Uterus (tissue), 4 donors: Measurements from ENCODE around the gene TMEM132C. TPM values are rescaled to one million over a fixed set of nuclear protein-coding genes. Genes with fewer than 3 reads are reported as not detected.

Experiments used
- DNase-seq, 2 donors: peaks; one replicate each; pipeline ENCODE4 v3.0.0-alpha.2; 2019 to 2020
- H3K27ac ChIP-seq, 2 donors: fragments of 200-600 bp; sonication (generic); 1 replicate in 1 of 2; 2 replicates in 1 of 2; pipeline ENCODE4 v1.5.1; 2016 to 2018
- H3K27me3 ChIP-seq, 2 donors: fragments of 200-600 bp; sonication (generic); one replicate each; pipeline ENCODE4 v1.5.1; 2018 to 2019; ENCODE audit warnings: control low read depth in 1 of 2
- H3K36me3 ChIP-seq, 2 donors: fragments of 200-600 bp; sonication (generic); one replicate each; pipeline ENCODE4 v1.5.1; 2019; ENCODE audit warnings: control low read depth in 1 of 2
- H3K4me1 ChIP-seq, 2 donors: fragments of 200-600 bp; sonication (generic); one replicate each; pipeline ENCODE4 v1.5.1; 2018 to 2019; ENCODE audit warnings: control low read depth in 1 of 2
- H3K4me3 ChIP-seq, 2 donors: fragments of 200-600 bp; sonication (generic); 1 replicate in 1 of 2; 2 replicates in 1 of 2; pipeline ENCODE4 v1.5.1; 2018 to 2019; ENCODE audit warnings: mild to moderate bottlenecking in 1 of 2
- H3K9me3 ChIP-seq, 2 donors: fragments of 200-600 bp; sonication (generic); one replicate each; pipeline ENCODE4 v1.5.1; 2019; ENCODE audit warnings: control low read depth in 1 of 2
- CTCF ChIP-seq, 4 experiments: fragments of 200-600 bp in 2 of 4; fragments of 450-650 bp in 2 of 4; sonication (generic) in 2 of 4; IDR thresholded peaks; one replicate each; pipeline ENCODE4 v1.5.1; 2016 to 2019; ENCODE audit warnings: antibody characterized with exemption in 4 of 4, mild to moderate bottlenecking in 2 of 4, moderate library complexity in 1 of 4
- POLR2A ChIP-seq, 2 donors: fragments of 450-650 bp; IDR thresholded peaks; one replicate each; pipeline ENCODE4 v1.6.1; 2016; ENCODE audit warnings: antibody characterized with exemption in 2 of 2, mild to moderate bottlenecking in 1 of 2, moderate library complexity in 1 of 2
- intact Hi-C: fragments of 100-400 bp; cut with DNase I; formaldehyde crosslinking; loops from one replicate; pipeline ENCODE4 v1.15.1; 2023; ENCODE audit warnings: low total_unique reads
- total RNA-seq, 4 donors: library from RNA; depleted of rRNA in 3 of 4; stranded (reverse); fragments of >200 nt in 3 of 4; gene quantifications; one replicate each; pipeline versions ENCODE4 v1.1.0 to v1.2.4, GENCODE V29; 2014 to 2023
- donor health status: DM: yes; HTN: yes; CAD: no.

The TMEM132C gene
- total RNA-seq, 4 donors from 2014 or later: 0.26 to 48.3 (median 5.0) TPM

GRCh38 chr12:128459067-128459466, 192.1 kb downstream of the TMEM132C start:
- TF ChIP-seq POLR2A (IDR thresholded peaks at IDR 0.05): no peak
- DNase-seq: no peak
- Histone ChIP-seq H3K4me1 (no peaks in the 10 kb centered on the region), H3K27me3 (no peaks in the 10 kb centered on the region), H3K9me3 (no peaks in the 10 kb centered on the region), H3K36me3 (no peaks in the 10 kb centered on the region), H3K4me3 (no peak overlapping the region), H3K27ac (no peak overlapping the region)
- intact Hi-C loops: no loop called here

- Histone ChIP-seq H3K27ac (no peak overlapping the region), H3K4me1 (no peaks in the 10 kb centered on the region), H3K4me3 (no peak overlapping the region), H3K27me3 (no peaks in the 10 kb centered on the region), H3K36me3 (no peaks in the 10 kb centered on the region), H3K9me3 (no peaks in the 10 kb centered on the region)
- TF ChIP-seq POLR2A (IDR thresholded peaks at IDR 0.05) (no peak), CTCF (IDR thresholded peaks at IDR 0.05) (no peak)
- intact Hi-C loops: no loop called here
- DNase-seq: no peak
These were observed 196.9 kb downstream of the TMEM132C start for GRCh38 chr12:128463881-128464280.

GRCh38 chr12:128467882-128468281, 200.9 kb downstream of the TMEM132C start:
- H3K27me3 ChIP-seq: no peaks in the 10 kb centered on the region

GRCh38 chr12:128468926-128469325, 202.0 kb downstream of the TMEM132C start:
- H3K4me1 ChIP-seq: no peaks in the 10 kb centered on the region
- no peaks in the 10 kb centered on the region for H3K9me3 ChIP-seq
- DNase-seq: no peak
- H3K36me3 ChIP-seq: no peaks in the 10 kb centered on the region
- H3K4me3 ChIP-seq: no peak overlapping the region
- no peaks in the 10 kb centered on the region for H3K27me3 ChIP-seq
- intact Hi-C loops: no loop called here
- H3K27ac ChIP-seq: no peak overlapping the region
- no peak for TF ChIP-seq CTCF (IDR thresholded peaks at IDR 0.05)
- no peak for TF ChIP-seq POLR2A (IDR thresholded peaks at IDR 0.05)

More at GRCh38 chr12:128467882-128468281, 200.9 kb downstream of the TMEM132C start:
- no peaks in the 10 kb centered on the region for H3K4me1 ChIP-seq
- DNase-seq: no peak
- no peaks in the 10 kb centered on the region for H3K9me3 ChIP-seq
- no peak overlapping the region for H3K27ac ChIP-seq
- intact Hi-C loops: no loop called here
- TF ChIP-seq POLR2A (IDR thresholded peaks at IDR 0.05) (no peak), CTCF (IDR thresholded peaks at IDR 0.05) (no peak)
- no peaks in the 10 kb centered on the region for H3K36me3 ChIP-seq
- no peak overlapping the region for H3K4me3 ChIP-seq

- intact Hi-C loops: no loop called here
- H3K27me3 ChIP-seq: no peaks in the 10 kb centered on the region
- H3K4me1 ChIP-seq: no peaks in the 10 kb centered on the region
- H3K27ac ChIP-seq: no peak overlapping the region
- H3K9me3 ChIP-seq: no peaks in the 10 kb centered on the region
- H3K36me3 ChIP-seq: no peaks in the 10 kb centered on the region
- TF ChIP-seq POLR2A (IDR thresholded peaks at IDR 0.05): no peak
- TF ChIP-seq CTCF (IDR thresholded peaks at IDR 0.05): no peak
- no peak overlapping the region for H3K4me3 ChIP-seq
- no peak for DNase-seq
These were observed 204.5 kb downstream of the TMEM132C start for GRCh38 chr12:128471491-128471890.

- no peak overlapping the region for H3K27ac ChIP-seq
- H3K4me1 ChIP-seq: no peaks in the 10 kb centered on the region
- no peaks in the 10 kb centered on the region for H3K27me3 ChIP-seq
- no peak overlapping the region for H3K4me3 ChIP-seq
- no peak for DNase-seq
- intact Hi-C loops: no loop called here
- H3K9me3 ChIP-seq: no peaks in the 10 kb centered on the region
- no peaks in the 10 kb centered on the region for H3K36me3 ChIP-seq
- no peak for TF ChIP-seq POLR2A (IDR thresholded peaks at IDR 0.05)
- no peak for TF ChIP-seq CTCF (IDR thresholded peaks at IDR 0.05)
These were observed 207.9 kb downstream of the TMEM132C start for GRCh38 chr12:128474916-128475315.
